ENCODE data around the gene KCNT2. TPM values are rescaled to one million over a fixed set of nuclear protein-coding genes. Genes with fewer than 3 reads are reported as not detected.

Gene KCNT2
- polyA plus RNA-seq, 1 of the 3 experiments (the other 2 are of a cell fraction): 0.56 TPM

GRCh38 chr1:196461521-196461920 is 146.7 kb downstream of the KCNT2 start:
- no peaks in the 10 kb centered on the region for H3K27me3 ChIP-seq (ENCODE audit: insufficient read depth)
- no peaks in the 10 kb centered on the region for H4K20me1 ChIP-seq (ENCODE audit: insufficient read depth)
- no peak overlapping the region for H3K27ac ChIP-seq (ENCODE audit: low read depth in 2 of 2, low read length in 1 of 2)
- peaks cover 4% of the 10 kb centered on the region for H3F3A ChIP-seq (replicated peaks; ENCODE audit: insufficient read depth)
- no peaks in the 10 kb centered on the region for H3K9me3 ChIP-seq
- H3K4me3 ChIP-seq (ENCODE audit: low read depth in 2 of 2, low read length in 1 of 2): no peak overlapping the region
- H3K9me2 ChIP-seq: no peaks in the 10 kb centered on the region
- ChIA-PET POLR2A (no interaction called here), CTCF (no interaction called here)
- no peak for TF ChIP-seq RXRA (IDR thresholded peaks at IDR 0.05; ENCODE audit: borderline replicate concordance, low read depth)
- TF ChIP-seq FOXM1 (IDR thresholded peaks at IDR 0.05; ENCODE audit: low read depth): no peak
- no peak for TF ChIP-seq TCF12 (IDR thresholded peaks at IDR 0.05)
- no peak for TF ChIP-seq JUND (IDR thresholded peaks at IDR 0.05)
- TF ChIP-seq, protein P1, sequence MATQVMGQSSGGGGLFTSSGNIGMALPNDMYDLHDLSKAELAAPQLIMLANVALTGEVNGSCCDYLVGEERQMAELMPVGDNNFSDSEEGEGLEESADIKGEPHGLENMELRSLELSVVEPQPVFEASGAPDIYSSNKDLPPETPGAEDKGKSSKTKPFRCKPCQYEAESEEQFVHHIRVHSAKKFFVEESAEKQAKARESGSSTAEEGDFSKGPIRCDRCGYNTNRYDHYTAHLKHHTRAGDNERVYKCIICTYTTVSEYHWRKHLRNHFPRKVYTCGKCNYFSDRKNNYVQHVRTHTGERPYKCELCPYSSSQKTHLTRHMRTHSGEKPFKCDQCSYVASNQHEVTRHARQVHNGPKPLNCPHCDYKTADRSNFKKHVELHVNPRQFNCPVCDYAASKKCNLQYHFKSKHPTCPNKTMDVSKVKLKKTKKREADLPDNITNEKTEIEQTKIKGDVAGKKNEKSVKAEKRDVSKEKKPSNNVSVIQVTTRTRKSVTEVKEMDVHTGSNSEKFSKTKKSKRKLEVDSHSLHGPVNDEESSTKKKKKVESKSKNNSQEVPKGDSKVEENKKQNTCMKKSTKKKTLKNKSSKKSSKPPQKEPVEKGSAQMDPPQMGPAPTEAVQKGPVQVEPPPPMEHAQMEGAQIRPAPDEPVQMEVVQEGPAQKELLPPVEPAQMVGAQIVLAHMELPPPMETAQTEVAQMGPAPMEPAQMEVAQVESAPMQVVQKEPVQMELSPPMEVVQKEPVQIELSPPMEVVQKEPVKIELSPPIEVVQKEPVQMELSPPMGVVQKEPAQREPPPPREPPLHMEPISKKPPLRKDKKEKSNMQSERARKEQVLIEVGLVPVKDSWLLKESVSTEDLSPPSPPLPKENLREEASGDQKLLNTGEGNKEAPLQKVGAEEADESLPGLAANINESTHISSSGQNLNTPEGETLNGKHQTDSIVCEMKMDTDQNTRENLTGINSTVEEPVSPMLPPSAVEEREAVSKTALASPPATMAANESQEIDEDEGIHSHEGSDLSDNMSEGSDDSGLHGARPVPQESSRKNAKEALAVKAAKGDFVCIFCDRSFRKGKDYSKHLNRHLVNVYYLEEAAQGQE (IDR thresholded peaks at IDR 0.05; ENCODE audit: low read depth, low read length): no peak
- no peak for TF ChIP-seq MEF2A (IDR thresholded peaks at IDR 0.05; ENCODE audit: borderline replicate concordance, low read depth)
- no peak for TF ChIP-seq SMC3 (IDR thresholded peaks at IDR 0.05; ENCODE audit: low read depth, low read length)
- no peak for TF ChIP-seq POLR2AphosphoS5 (IDR thresholded peaks at IDR 0.05; ENCODE audit: low read depth, low read length)
- TF ChIP-seq, protein P2, sequence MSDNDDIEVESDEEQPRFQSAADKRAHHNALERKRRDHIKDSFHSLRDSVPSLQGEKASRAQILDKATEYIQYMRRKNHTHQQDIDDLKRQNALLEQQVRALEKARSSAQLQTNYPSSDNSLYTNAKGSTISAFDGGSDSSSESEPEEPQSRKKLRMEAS (IDR thresholded peaks at IDR 0.05; ENCODE audit: low read depth): no peak
- no peak for TF ChIP-seq SIN3A (IDR thresholded peaks at IDR 0.05; ENCODE audit: borderline replicate concordance, low read depth, low read length)
- H3K36me3 ChIP-seq (replicated peaks in 1 of 2; ENCODE audit: control insufficient read depth in 1 of 2, insufficient read depth in 2 of 2, low read length in 1 of 2): no peaks in the 10 kb centered on the region
- no peak overlapping the region for H3K9ac ChIP-seq
- DNase-seq: no peak
- no peak overlapping the region for H3K4me2 ChIP-seq
- WGBS (ENCODE audit: low lambda C conversion rate): 91% methylated on average over 3 of the region's 3 CpGs
- no peak overlapping the region for H2AFZ ChIP-seq (ENCODE audit: low read depth)
- no peaks in the 10 kb centered on the region for H3K79me2 ChIP-seq (ENCODE audit: insufficient read depth)
- peaks cover 12 to 13% of the 10 kb centered on the region in 2 experiments; a peak in 3 of 4 replicates for H3K4me1 ChIP-seq (ENCODE audit: control insufficient read depth in 1 of 2, insufficient read depth in 2 of 2, low read depth in 1 of 2, low read length in 1 of 2)

DNA sequence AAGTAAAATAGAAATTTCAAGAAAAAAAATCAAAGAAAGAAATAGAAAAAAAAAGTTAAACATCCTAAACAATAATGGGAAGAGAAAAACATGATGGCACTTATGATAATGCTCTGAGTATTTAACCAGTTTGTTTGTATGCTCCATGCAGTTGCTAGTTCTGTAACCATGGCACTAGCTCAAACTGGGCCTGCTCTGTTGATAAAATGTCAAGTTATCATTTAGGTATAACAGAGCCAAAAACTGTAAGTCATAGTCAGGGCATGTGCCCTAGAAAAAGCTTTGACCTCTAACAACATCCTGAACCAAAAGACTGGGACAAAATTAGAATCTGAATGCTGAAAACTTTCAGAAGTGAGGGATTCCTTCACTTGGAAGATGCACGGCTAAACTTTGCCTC is 148.9 kb downstream of the KCNT2 start:
- Histone ChIP-seq H3K36me3 (replicated peaks in 1 of 2; ENCODE audit: control insufficient read depth in 1 of 2, insufficient read depth in 2 of 2, low read length in 1 of 2) (no peaks in the 10 kb centered on the region), H2AFZ (ENCODE audit: low read depth) (no peak overlapping the region), H3K4me2 (no peak overlapping the region), H4K20me1 (ENCODE audit: insufficient read depth) (no peaks in the 10 kb centered on the region), H3K27ac (ENCODE audit: low read depth in 2 of 2, low read length in 1 of 2) (no peak overlapping the region), H3K4me1 (ENCODE audit: control insufficient read depth in 1 of 2, insufficient read depth in 2 of 2, low read depth in 1 of 2, low read length in 1 of 2) (peaks cover under 1 to 2% of the 10 kb centered on the region in 2 experiments; a peak in 2 of 4 replicates), H3K79me2 (ENCODE audit: insufficient read depth) (no peaks in the 10 kb centered on the region), H3K27me3 (ENCODE audit: insufficient read depth) (no peaks in the 10 kb centered on the region), H3K4me3 (ENCODE audit: low read depth in 2 of 2, low read length in 1 of 2) (no peak overlapping the region), H3K9me2 (no peaks in the 10 kb centered on the region), H3K9ac (no peak overlapping the region), H3F3A (replicated peaks; ENCODE audit: insufficient read depth) (peaks cover 2% of the 10 kb centered on the region), H3K9me3 (no peaks in the 10 kb centered on the region)
- POLR2A ChIA-PET: no interaction called here
- 100% methylated on average over 1 of the region's 1 CpG for WGBS (ENCODE audit: low lambda C conversion rate)
- CTCF ChIA-PET: no interaction called here
- DNase-seq: no peak
- TF ChIP-seq FOSL2 (IDR thresholded peaks at IDR 0.05; ENCODE audit: borderline replicate concordance, low read depth) (no peak), POLR2AphosphoS5 (IDR thresholded peaks at IDR 0.05; ENCODE audit: low read depth, low read length) (no peak), RCOR1 (IDR thresholded peaks at IDR 0.05; ENCODE audit: low read length) (no peak), CHD2 (IDR thresholded peaks at IDR 0.05; ENCODE audit: low read length, partially characterized antibody) (no peak), GABPA (IDR thresholded peaks at IDR 0.05; ENCODE audit: low read depth) (no peak), JUND (IDR thresholded peaks at IDR 0.05) (no peak), NRF1 (IDR thresholded peaks at IDR 0.05; ENCODE audit: low read depth, low read length) (no peak), IRF3 (IDR thresholded peaks at IDR 0.05; ENCODE audit: low read depth, low read length) (no peak), PBX3 (IDR thresholded peaks at IDR 0.05) (no peak), CTCF (IDR thresholded peaks at IDR 0.05) (no peak), RXRA (IDR thresholded peaks at IDR 0.05; ENCODE audit: borderline replicate concordance, low read depth) (no peak), TAF1 (IDR thresholded peaks at IDR 0.05; ENCODE audit: borderline replicate concordance, low read depth, low read length) (no peak), GATA2 (CRISPR knock-in tag; IDR thresholded peaks at IDR 0.05) (no peak)
- TF ChIP-seq, protein P3, sequence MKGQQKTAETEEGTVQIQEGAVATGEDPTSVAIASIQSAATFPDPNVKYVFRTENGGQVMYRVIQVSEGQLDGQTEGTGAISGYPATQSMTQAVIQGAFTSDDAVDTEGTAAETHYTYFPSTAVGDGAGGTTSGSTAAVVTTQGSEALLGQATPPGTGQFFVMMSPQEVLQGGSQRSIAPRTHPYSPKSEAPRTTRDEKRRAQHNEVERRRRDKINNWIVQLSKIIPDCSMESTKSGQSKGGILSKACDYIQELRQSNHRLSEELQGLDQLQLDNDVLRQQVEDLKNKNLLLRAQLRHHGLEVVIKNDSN (IDR thresholded peaks at IDR 0.05; ENCODE audit: borderline replicate concordance, low read depth): no peak
